Endothelial cell of umbilical vein (primary cell): ENCODE measurements around the gene LSM5. TPM values are rescaled to one million over a fixed set of nuclear protein-coding genes. Genes with fewer than 3 reads are reported as not detected.
"Not testable (repeated sequence)": the region's sequence is repeated elsewhere in the genome, so short reads cannot be mapped to it uniquely, and the experiment has no call there.

Experiments
- BruUV-seq: library from RNA; stranded (reverse); fragments of 400-500 nt; replicated peaks from 2 replicates; lab custom pipeline; 2021; lab: Mats Ljungman, UMichigan
- CTCF ChIA-PET: fragments of 300-600, 350-600 bp; sonication (Branson Sonifier 250); formaldehyde crosslinking; loops from one replicate; lab custom pipeline; 2021; ENCODE audit warnings: antibody characterized with exemption, inconsistent platforms; lab: Charles Lee
- POLR2A ChIA-PET: fragments of 300-600, 350-600 bp; sonication (Branson Sonifier 250); formaldehyde crosslinking; loops from one replicate; lab custom pipeline; 2021; ENCODE audit warnings: antibody characterized with exemption, inconsistent platforms; lab: Charles Lee
- DNase-seq: peaks from one replicate; pipeline ENCODE4 v3.0.0-alpha.2; 2011; ENCODE audit warnings: low read depth, low spot score
- FAIRE-seq: peaks from 2 replicates; lab custom pipeline; 2011; peaks lifted over from hg19 to GRCh38; lab: Jason Lieb, UNC
- H2AFZ ChIP-seq: 2 replicates; pipeline ENCODE4 v1.6.0; 2012; ENCODE audit warnings: low read depth, low read length, control low read depth, inconsistent platforms
- H3K27ac ChIP-seq: 2 replicates; pipeline ENCODE4 v1.5.1; 2011; ENCODE audit warnings: low read depth, mild to moderate bottlenecking, control low read depth, low read length, moderate library complexity; ENCODE audit not compliant: insufficient read depth
- H3K27me3 ChIP-seq, 2 experiments: 2 replicates each; pipeline versions ENCODE4 v1.6.0 to v1.6.1; 2011; ENCODE audit warnings: low read length in 2 of 2, mixed read lengths in 1 of 2; ENCODE audit not compliant: control insufficient read depth in 2 of 2, insufficient read depth in 2 of 2
- H3K36me3 ChIP-seq, 2 experiments: 2 replicates in 1 of 2; 3 replicates in 1 of 2; pipeline ENCODE4 v1.5.1; 2011; ENCODE audit warnings: low read length in 2 of 2, mild to moderate bottlenecking in 1 of 2, moderate library complexity in 1 of 2; ENCODE audit not compliant: control insufficient read depth in 2 of 2, insufficient read depth in 2 of 2; ENCODE audit errors: extremely low read depth in 1 of 2
- H3K4me1 ChIP-seq: 3 replicates; pipeline ENCODE4 v1.5.1; 2011; ENCODE audit warnings: mild to moderate bottlenecking, low read length; ENCODE audit not compliant: control insufficient read depth, insufficient read depth; ENCODE audit errors: extremely low read depth
- H3K4me2 ChIP-seq: 2 replicates; pipeline ENCODE4 v1.6.1; 2011; ENCODE audit warnings: low read length, control low read depth, mixed read lengths; ENCODE audit not compliant: insufficient read depth
- H3K4me3 ChIP-seq, 3 experiments: fragments of 200-600 bp in 1 of 3; sonication (generic), shearing (Covaris generic) in 1 of 3; replicated peaks in 1 of 3; 2 replicates each; pipeline ENCODE4 v1.5.1; 2011 to 2016; ENCODE audit warnings: control low read depth in 3 of 3, low read length in 3 of 3, mild to moderate bottlenecking in 2 of 3, inconsistent platforms in 1 of 3, low read depth in 1 of 3, moderate library complexity in 1 of 3; ENCODE audit not compliant: insufficient read depth in 1 of 3
- H3K79me2 ChIP-seq: 2 replicates; pipeline ENCODE4 v1.6.0; 2012; ENCODE audit warnings: low read length, inconsistent platforms; ENCODE audit not compliant: control insufficient read depth, insufficient read depth
- H3K9ac ChIP-seq: replicated peaks from 2 replicates; pipeline ENCODE3; 2011; ENCODE audit warnings: low read length, control low read depth; ENCODE audit not compliant: insufficient read depth; ENCODE audit errors: extremely low read depth
- H3K9me1 ChIP-seq: replicated peaks from 3 replicates; pipeline ENCODE4 v1.6.0; 2011; ENCODE audit warnings: mild to moderate bottlenecking, low read length; ENCODE audit not compliant: control insufficient read depth, insufficient read depth; ENCODE audit errors: extremely low read depth
- H3K9me3 ChIP-seq: replicated peaks from 2 replicates; pipeline ENCODE4 v1.5.1; 2012; ENCODE audit warnings: low read length, inconsistent platforms; ENCODE audit not compliant: control insufficient read depth, insufficient read depth
- H4K20me1 ChIP-seq: replicated peaks from 2 replicates; pipeline ENCODE3; 2011; ENCODE audit warnings: mild to moderate bottlenecking, low read length; ENCODE audit not compliant: control insufficient read depth, insufficient read depth; ENCODE audit errors: extremely low read depth
- FOS ChIP-seq: IDR thresholded peaks from 2 replicates; pipeline ENCODE4 v1.6.1; 2011; ENCODE audit warnings: mild to moderate bottlenecking, low read length, moderate library complexity, borderline replicate concordance; ENCODE audit not compliant: insufficient read depth
- JUN ChIP-seq: IDR thresholded peaks from 2 replicates; pipeline ENCODE4 v1.6.1; 2011; ENCODE audit warnings: borderline replicate concordance, low read depth; ENCODE audit not compliant: insufficient read length, insufficient read depth
- MYC ChIP-seq: IDR thresholded peaks from one replicate; pipeline ENCODE4 v1.6.1; 2011; ENCODE audit warnings: mild to moderate bottlenecking, low read depth, low read length
- POLR2AphosphoS5 ChIP-seq: IDR thresholded peaks from 2 replicates; pipeline ENCODE4 v1.6.1; 2012; ENCODE audit warnings: low read depth, mild to moderate bottlenecking, control low read depth, low read length, moderate library complexity; ENCODE audit not compliant: insufficient read depth
- dilution Hi-C: fragments of 300-500 bp; cut with MboI; formaldehyde crosslinking; loops from one replicate; pipeline ENCODE4 v1.15.0; 2019; ENCODE audit warnings: low sequenced_read_pairs; ENCODE audit not compliant: extremely low pct_ligation_motif_present
- intact Hi-C: fragments of 100-400 bp; cut with micrococcal nuclease; formaldehyde crosslinking; loops from one replicate; pipeline ENCODE4 v1.10.0; 2022
- polyA plus RNA-seq, 4 experiments: library from polyadenylated mRNA; depleted of rRNA in 3 of 4; stranded (reverse) in 3 of 4; unstranded in 1 of 4; fragments of >200 nt; gene quantifications; 2 replicates each; pipeline versions ENCODE4 v1.2.1 to v1.2.3, GENCODE V29; 2011 to 2012; ENCODE audit warnings: missing spikeins in 1 of 4
- total RNA-seq: library from RNA; stranded (reverse); gene quantifications from 2 replicates; pipeline ENCODE4 v1.2.3, GENCODE V29; 2021
- TF ChIP-seq, protein P1 (sequence below), 2 donors: IDR thresholded peaks; 1 replicate in 1 of 2; 2 replicates in 1 of 2; pipeline ENCODE4 v1.5.1; 2011; ENCODE audit warnings: low read length in 2 of 2, mild to moderate bottlenecking in 2 of 2, moderate library complexity in 2 of 2, control low read depth in 1 of 2, inconsistent platforms in 1 of 2, low read depth in 1 of 2; ENCODE audit not compliant: insufficient read depth in 1 of 2; ENCODE audit errors: extremely low read depth in 1 of 2
- TF ChIP-seq, protein P2 (sequence below): IDR thresholded peaks from 2 replicates; pipeline ENCODE4 v1.6.1; 2011; ENCODE audit not compliant: insufficient read depth, insufficient read length

The LSM5 gene
- total and polyA plus RNA-seq, 2 donors (not counting 3 experiments of a cell fraction or from before 2014, with no cell fraction given) = 36.3 to 68.1 TPM

DNA sequence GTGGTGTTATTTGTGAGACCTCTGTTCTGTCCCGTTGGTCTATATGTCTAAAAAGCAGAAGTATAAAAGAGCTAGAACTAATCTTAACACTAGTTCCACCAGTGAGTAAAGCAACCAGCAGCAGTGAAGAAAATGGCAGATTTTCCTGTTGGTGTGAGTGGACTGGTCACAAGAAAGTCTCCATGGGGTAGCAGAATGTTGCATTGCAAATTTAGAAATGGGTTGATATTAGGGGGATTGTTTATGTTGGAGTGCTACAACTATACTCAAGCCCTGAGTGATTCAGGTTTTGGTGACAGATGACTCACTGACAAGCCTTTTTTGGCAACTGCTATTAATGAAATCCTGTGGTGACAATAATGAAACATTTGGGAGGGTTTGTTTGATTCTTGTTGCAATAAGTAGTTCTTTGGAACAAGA is 10.8 kb upstream of the LSM5 start:
- BruUV-seq = no TSS peak
- ChIA-PET CTCF (interaction anchor here (0.6 kb wide), 1 partner anchor 388 kb away, joined by 3 read pairs; no protein-coding TSS in a partner anchor), POLR2A (no interaction called here)
- Histone ChIP-seq H3K4me3 (peak overlapping the region in 1 of 3 experiments; percentile 15), H3K27me3 (no peaks in the 10 kb centered on the region), H4K20me1 (no peaks in the 10 kb centered on the region), H3K27ac (peak overlapping the region; percentile 63), H3K9me1 (no peaks in the 10 kb centered on the region), H3K9ac (peak overlapping the region; percentile 3), H3K4me2 (peak overlapping the region; percentile 87), H3K9me3 (no peaks in the 10 kb centered on the region), H3K4me1 (peaks cover 29% of the 10 kb centered on the region), H2AFZ (no peak overlapping the region), H3K79me2 (peaks cover 91% of the 10 kb centered on the region), H3K36me3 (no peaks in the 10 kb centered on the region)
- peak; percentile 46 for FAIRE-seq
- dilution Hi-C loops (no loop called here), intact Hi-C loops (no loop called here)
- TF ChIP-seq POLR2AphosphoS5 = no peak
- TF ChIP-seq, protein P1, sequence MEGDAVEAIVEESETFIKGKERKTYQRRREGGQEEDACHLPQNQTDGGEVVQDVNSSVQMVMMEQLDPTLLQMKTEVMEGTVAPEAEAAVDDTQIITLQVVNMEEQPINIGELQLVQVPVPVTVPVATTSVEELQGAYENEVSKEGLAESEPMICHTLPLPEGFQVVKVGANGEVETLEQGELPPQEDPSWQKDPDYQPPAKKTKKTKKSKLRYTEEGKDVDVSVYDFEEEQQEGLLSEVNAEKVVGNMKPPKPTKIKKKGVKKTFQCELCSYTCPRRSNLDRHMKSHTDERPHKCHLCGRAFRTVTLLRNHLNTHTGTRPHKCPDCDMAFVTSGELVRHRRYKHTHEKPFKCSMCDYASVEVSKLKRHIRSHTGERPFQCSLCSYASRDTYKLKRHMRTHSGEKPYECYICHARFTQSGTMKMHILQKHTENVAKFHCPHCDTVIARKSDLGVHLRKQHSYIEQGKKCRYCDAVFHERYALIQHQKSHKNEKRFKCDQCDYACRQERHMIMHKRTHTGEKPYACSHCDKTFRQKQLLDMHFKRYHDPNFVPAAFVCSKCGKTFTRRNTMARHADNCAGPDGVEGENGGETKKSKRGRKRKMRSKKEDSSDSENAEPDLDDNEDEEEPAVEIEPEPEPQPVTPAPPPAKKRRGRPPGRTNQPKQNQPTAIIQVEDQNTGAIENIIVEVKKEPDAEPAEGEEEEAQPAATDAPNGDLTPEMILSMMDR (IDR thresholded peaks at IDR 0.05; ENCODE audit: extremely low read depth in 1 of 2, insufficient read depth in 1 of 2, low read depth in 1 of 2, low read length in 2 of 2) = no peak
- TF ChIP-seq, protein P2, sequence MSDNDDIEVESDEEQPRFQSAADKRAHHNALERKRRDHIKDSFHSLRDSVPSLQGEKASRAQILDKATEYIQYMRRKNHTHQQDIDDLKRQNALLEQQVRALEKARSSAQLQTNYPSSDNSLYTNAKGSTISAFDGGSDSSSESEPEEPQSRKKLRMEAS = no peak
- TF ChIP-seq MYC = no peak
- peak; percentile 65 for TF ChIP-seq JUN
- peak; percentile 79 for TF ChIP-seq FOS
- DNase-seq = peak; percentile 58

DNA sequence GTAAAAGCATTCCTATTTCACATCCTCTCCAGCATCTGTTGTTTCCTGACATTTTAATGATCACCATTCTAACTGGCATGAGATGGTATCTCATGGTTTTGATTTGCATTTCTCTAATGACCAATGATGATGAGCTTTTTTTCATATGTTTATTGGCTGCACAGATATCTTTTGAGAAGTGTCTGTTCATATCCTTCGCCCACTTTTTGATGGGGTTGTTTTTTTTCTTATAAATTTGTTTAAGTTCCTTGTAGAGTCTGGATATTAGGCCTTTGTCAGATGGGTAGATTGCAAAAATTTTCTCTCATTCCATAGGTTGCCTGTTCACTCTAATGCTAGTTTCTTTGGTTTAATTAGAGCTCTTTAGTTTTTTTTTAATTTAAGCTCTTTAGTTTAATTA is 10.0 kb upstream of the LSM5 start:
- H3K9ac ChIP-seq, dilution Hi-C loops, BruUV-seq, H3K27me3 ChIP-seq, H3K9me3 ChIP-seq, H3K36me3 ChIP-seq, H3K9me1 ChIP-seq, FAIRE-seq, intact Hi-C loops, DNase-seq, H3K4me2 ChIP-seq, H3K4me3 ChIP-seq, H2AFZ ChIP-seq, H4K20me1 ChIP-seq, CTCF ChIA-PET, H3K27ac ChIP-seq: not testable (repeated sequence)
- H3K4me1 ChIP-seq = peaks cover 29% of the 10 kb centered on the region
- POLR2A ChIA-PET = interaction anchor here (0.6 kb wide), 1 partner anchor 86 kb away, joined by 5 read pairs; no protein-coding TSS in a partner anchor
- H3K79me2 ChIP-seq = peaks cover 88% of the 10 kb centered on the region

DNA sequence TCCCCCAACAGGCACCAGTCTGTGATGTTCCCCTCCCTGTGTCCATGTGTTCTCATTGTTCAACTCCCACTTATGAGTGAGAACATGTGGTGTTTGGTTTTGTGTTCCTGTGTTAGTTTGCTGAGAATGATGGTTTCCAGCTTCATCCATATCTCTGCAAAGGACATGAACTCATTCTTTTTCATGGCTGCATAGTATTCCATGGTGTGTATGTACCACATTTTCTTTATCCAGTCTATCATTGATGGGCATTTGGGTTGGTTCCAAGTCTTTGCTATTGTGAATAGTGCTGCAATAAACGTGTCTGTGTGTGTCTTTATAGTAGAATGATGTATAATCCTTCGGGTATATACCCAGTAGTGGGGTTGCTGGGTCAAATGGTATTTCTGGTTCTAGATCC is 9.6 kb upstream of the LSM5 start:
- H3K27ac ChIP-seq, H2AFZ ChIP-seq, dilution Hi-C loops, CTCF ChIA-PET, H3K4me2 ChIP-seq, H3K27me3 ChIP-seq, H3K36me3 ChIP-seq, H3K9me3 ChIP-seq, H3K4me3 ChIP-seq, DNase-seq, H3K9me1 ChIP-seq, H3K9ac ChIP-seq, FAIRE-seq, BruUV-seq, H4K20me1 ChIP-seq: not testable (repeated sequence)
- peaks cover 85% of the 10 kb centered on the region for H3K79me2 ChIP-seq
- intact Hi-C loops = loop anchor here (5.0 to 10.0 kb wide), 2 partner anchors 458 to 1225 kb away; partner anchors contain the start of gene FKBP9
- POLR2A ChIA-PET = interaction anchor here (0.6 kb wide), 1 partner anchor 86 kb away, joined by 5 read pairs; no protein-coding TSS in a partner anchor
- peaks cover 29% of the 10 kb centered on the region for H3K4me1 ChIP-seq
